ENCODE measurements around the gene TMEM164.

TMEM164 gene

GRCh38 chrX:110043506-110043905 lies 40.6 kb downstream of the TMEM164 start:
- DNase-seq (ENCODE audit: extremely low read depth, low read depth), result no peak
- no peak for TF ChIP-seq CTCF (IDR thresholded peaks at IDR 0.05; ENCODE audit: low read depth, low read length)

- DNase-seq (ENCODE audit: extremely low read depth, low read depth), result no peak
- no peak for TF ChIP-seq CTCF (IDR thresholded peaks at IDR 0.05; ENCODE audit: low read depth, low read length)
Observed at GRCh38 chrX:110044346-110045249, 41.7 kb downstream of the TMEM164 start.

GRCh38 chrX:110045421-110045820 lies 42.5 kb downstream of the TMEM164 start:
- DNase-seq (ENCODE audit: extremely low read depth, low read depth), result no peak
- no peak for TF ChIP-seq CTCF (IDR thresholded peaks at IDR 0.05; ENCODE audit: low read depth, low read length)

GRCh38 chrX:110046001-110046400 lies 43.1 kb downstream of the TMEM164 start:
- TF ChIP-seq CTCF (IDR thresholded peaks at IDR 0.05; ENCODE audit: low read depth, low read length), result no peak; the same call in 1 of the 2 replicates
- no peak for DNase-seq (ENCODE audit: extremely low read depth, low read depth)

- DNase-seq (ENCODE audit: extremely low read depth, low read depth), result no peak
- no peak for TF ChIP-seq CTCF (IDR thresholded peaks at IDR 0.05; ENCODE audit: low read depth, low read length)
Observed at GRCh38 chrX:110046971-110047370, 44.1 kb downstream of the TMEM164 start.

- no peak for DNase-seq (ENCODE audit: extremely low read depth, low read depth)
- no peak for TF ChIP-seq CTCF (IDR thresholded peaks at IDR 0.05; ENCODE audit: low read depth, low read length)
Observed at GRCh38 chrX:110049096-110049495, 46.2 kb downstream of the TMEM164 start.

GRCh38 chrX:110050386-110050785 lies 47.5 kb downstream of the TMEM164 start:
- TF ChIP-seq CTCF (IDR thresholded peaks at IDR 0.05; ENCODE audit: low read depth, low read length), result no peak
- DNase-seq (ENCODE audit: extremely low read depth, low read depth), result no peak

Measured in AG09319 (cell line).